B cell (primary cell): ENCODE data around the gene ATF3.

Source experiments
- EZH2 ChIP-seq: IDR thresholded peaks from 2 replicates; pipeline ENCODE4 v1.6.1; 2012; ENCODE audit warnings: borderline replicate concordance, low read depth, mild to moderate bottlenecking, moderate library complexity, low read length; ENCODE audit not compliant: insufficient read depth, poor library complexity, severe bottlenecking
- TF ChIP-seq, protein P1 (sequence below): fragments of 200-600 bp; IDR thresholded peaks from one replicate; pipeline ENCODE4 v1.8.0; 2022; ENCODE audit warnings: antibody characterized with exemption, mild to moderate bottlenecking

DNA sequence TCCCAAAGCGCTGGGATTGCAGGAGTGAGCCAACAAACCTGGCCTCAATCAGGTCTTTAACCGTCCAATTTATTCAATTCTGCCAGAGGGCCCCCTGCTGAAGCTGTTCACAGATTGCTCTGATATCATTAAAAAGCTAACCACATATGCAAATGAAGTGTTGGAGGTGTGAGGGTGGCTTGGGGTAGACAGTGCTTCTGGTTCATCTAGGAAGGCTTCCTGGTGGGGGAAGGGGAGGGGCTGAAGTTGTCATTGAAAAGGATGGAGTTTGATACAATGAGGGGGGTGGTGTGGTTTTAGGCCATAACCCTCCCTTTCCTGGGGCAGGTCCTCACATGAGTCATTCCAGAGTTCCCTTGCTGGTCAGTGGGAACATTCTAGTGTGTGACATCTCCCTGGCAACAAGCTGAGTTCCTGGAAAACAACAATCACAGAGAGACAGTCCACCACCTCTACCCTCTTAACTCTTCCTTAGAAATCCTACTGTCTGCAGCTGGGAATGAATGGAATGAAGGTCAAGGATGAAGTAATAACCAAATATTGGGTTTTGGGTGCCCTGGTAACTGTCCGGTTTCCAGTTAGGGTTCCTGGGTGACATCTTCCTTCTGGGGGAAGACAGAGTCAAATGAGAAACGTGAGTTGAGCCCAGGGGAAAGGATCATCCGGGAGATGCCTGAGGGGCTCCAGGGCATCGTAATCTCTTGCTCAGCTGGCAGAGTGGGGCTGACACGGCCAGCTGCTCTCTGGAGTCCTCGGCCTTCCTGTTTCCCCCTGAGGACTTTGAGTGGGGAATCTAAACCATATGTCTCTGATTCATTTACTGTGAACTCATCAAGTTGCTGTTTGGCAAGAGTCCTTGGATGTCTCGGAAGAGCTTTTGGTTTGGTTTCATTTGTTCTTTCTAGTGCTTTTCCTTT is 58.9 kb downstream of the ATF3 start:
- TF ChIP-seq, protein P1, sequence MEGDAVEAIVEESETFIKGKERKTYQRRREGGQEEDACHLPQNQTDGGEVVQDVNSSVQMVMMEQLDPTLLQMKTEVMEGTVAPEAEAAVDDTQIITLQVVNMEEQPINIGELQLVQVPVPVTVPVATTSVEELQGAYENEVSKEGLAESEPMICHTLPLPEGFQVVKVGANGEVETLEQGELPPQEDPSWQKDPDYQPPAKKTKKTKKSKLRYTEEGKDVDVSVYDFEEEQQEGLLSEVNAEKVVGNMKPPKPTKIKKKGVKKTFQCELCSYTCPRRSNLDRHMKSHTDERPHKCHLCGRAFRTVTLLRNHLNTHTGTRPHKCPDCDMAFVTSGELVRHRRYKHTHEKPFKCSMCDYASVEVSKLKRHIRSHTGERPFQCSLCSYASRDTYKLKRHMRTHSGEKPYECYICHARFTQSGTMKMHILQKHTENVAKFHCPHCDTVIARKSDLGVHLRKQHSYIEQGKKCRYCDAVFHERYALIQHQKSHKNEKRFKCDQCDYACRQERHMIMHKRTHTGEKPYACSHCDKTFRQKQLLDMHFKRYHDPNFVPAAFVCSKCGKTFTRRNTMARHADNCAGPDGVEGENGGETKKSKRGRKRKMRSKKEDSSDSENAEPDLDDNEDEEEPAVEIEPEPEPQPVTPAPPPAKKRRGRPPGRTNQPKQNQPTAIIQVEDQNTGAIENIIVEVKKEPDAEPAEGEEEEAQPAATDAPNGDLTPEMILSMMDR: no peak
- no peak for TF ChIP-seq EZH2
